Activated CD4-positive, CD25-positive, alpha-beta regulatory T cell (primary cell): Measurements from ENCODE around the gene HDAC7.
A peak's percentile ranks its signal among the peaks of the same experiment; 100 is the strongest.

Experiments used
- DNase-seq, 4 experiments: peaks; one replicate each; lab custom pipeline; 2025; lab: John Stamatoyannopoulos, UW

Gene HDAC7

DNA sequence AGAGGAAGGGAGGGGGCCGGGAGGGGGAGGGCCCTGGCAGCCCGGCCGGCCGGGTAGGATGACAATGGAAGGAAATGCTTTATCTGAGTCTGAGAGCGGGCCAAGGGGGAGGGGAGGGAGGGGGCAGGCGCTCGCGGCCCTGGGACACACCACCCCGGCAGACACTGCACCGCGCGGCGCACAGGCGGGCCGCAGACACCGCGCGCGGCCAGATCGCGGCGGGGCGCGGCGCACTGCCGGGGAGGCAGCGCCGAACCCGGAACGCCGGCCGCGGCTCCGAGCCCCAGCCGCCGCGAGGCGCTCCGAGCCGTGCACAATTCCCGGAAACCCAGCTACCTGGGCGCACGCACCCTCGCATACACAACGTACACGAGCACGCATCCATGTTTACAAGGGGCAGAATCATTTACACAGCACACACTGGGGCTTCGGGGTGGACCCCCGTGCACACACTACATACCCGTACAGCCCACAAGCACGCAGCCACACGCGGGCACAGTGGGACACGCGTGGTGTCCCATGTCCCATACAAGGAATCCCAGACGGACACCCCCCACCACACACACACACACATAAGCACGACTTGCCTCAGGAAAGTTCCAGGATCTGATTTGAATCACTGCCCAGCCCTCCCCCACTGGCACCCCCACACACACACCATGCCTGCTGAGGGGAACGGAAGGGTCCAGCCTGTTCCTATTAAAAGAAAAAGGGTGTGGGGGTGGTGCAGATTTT, at the start of gene HDAC7:
Gene HDAC7, minus strand, starts transcription at position 8 of the 735 bp plus-strand sequence. CDS start 118 bp downstream, outside the sequence.
- DNase-seq: peak; percentile 46 to 68 (median 52)

DNA sequence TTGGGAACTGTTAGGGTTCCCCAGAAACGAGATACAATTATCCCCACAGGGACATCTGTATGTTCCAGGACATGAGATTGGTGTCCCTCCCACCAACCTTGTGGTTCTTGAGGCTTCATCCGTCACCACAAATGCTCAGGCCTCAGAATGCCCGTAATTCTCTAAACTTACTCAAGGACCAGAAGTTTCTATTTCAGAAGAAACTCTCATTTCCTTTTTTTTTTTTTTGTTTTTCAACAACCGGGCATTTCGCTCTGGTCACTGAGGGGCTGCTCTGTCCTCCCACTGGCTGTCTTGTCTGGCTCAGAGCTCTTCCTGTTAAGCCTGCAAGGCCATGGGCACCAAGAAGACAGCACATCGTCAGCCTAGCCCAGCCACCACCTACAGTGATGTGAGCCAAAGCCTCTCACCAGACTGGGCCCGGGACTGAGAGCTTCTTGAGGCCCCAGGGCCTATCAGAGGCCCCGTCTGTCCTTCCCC, 48.9 kb upstream of the HDAC7 start:
- DNase-seq: no peak

DNA sequence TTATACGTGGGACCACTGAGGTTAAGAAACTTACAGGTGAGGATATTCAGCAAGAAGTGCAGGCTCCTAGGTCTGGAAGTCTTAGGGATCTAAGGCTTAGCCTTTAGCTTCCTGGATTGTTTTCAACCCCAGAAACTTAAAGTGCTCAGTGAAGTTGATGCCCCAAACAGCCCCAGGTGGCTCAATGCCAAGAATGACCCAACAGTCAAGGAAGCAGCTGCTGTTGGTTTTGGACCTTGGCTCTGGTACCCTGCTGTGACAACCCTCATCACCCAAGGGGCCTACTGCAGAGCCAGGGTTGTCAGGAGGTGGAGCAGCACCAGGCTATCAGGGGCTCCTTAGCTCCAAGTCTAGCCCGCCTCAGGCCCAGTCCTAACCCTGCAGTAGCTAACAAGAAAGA, 48.3 kb upstream of the HDAC7 start:
- no peak for DNase-seq

DNA sequence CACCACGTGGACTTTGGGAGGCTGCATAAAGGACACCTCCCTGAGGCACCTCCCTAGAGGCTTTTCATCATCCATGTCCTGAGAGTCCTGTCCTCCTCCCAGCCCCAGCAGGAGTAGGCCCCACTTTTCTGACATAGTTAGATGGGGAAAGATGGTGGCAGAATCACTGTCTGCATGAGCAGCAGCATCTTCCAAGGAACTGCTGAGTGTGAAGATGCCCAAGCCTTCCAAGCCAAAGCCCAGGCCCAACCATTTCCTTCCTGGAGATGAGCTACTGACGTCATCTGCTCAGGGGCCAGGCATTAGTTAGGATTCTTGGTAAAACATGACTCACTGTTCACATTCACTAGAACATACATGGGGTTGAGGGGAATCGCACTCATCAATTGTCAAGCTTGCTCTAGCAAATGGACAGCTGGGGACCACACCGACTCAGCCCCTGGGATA, 47.8 kb upstream of the HDAC7 start:
- DNase-seq: no peak

DNA sequence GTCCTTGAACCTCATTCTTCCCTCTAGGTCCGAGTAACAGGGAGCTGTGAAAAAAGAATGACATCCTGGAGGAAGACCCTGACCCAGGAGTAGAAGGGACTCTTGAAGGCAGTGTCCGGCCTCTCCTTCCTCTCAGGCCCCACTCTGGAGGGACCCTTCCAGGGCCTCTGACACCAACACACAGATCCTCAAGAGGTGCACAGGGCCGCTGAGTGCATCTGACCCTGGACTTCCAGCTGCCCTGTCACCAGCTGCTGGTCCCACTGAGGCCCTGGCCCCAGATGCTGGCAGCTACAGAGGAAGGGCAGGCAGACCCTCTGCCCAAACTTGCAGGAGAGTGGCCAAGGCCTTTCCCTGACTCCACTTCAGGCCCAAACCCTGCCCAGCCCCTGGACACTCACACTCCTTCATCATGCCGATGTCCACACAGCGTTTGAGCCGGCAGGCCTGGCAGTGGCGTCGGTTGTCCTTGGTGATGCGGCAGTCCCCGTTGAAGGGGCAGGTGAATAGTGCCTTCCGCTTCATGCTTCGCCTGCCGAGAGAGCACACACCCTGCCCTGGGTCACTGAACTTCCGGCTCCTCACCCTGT, 45.0 kb upstream of the HDAC7 start:
- no peak for DNase-seq

DNA sequence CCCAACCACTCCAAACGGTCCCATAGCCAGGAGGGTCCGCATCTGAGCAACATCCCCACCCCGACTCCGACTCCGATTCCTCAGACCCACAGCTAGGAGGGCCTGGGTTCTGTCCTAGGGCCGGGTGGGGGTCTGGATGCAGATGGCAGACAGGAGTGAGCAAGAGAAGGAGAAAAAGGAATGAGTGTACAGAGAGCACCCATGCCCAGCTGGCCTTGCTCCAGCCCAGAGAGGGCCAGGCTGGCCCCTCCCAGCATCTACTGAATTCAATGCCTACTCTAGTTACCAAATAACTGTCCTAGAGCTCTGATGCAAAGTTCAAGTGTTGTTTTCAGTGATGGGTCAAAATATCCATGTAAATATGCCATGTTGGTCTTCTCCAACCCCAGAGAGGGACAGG, 44.3 kb upstream of the HDAC7 start:
- no peak for DNase-seq

DNA sequence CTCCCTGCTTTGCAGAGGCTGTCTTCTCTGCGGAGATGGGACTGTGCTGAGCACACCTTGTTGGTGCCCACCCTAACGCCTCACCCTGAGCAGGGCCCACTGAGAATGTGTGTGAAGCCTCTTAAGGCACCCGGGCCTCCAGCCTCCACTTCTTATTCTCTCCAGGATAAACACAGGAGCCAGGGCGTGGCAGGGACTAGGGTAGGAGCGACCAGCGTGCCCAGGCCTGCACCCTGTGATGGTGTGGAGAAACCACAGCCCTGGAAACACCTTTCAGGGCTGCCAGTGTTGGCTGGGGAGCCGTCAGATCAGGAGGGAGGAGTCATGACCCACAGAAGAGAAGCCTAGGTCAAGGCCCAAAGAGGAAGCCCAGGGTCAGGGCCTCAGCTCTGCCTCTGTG, 43.8 kb upstream of the HDAC7 start:
- DNase-seq: no peak

DNA sequence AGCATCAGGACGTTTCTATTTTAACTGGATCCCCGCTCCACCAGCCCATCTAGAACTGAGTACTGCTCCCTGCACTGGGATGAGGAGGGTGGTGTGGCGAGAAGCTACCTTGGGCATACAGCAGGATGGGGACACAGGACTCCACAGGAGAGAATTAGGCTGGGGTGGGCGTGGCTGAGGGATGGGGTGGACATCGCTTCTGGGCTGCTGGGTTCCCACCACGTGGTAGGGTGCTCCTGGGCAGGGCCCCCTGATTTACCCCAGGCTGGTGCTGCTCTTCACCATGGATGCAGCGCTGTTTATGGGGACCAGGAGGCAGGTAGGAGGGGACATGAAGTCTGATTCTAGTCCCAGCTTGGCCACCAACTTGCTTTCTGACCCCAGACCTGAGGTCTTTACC, 43.2 kb upstream of the HDAC7 start:
- DNase-seq: no peak

DNA sequence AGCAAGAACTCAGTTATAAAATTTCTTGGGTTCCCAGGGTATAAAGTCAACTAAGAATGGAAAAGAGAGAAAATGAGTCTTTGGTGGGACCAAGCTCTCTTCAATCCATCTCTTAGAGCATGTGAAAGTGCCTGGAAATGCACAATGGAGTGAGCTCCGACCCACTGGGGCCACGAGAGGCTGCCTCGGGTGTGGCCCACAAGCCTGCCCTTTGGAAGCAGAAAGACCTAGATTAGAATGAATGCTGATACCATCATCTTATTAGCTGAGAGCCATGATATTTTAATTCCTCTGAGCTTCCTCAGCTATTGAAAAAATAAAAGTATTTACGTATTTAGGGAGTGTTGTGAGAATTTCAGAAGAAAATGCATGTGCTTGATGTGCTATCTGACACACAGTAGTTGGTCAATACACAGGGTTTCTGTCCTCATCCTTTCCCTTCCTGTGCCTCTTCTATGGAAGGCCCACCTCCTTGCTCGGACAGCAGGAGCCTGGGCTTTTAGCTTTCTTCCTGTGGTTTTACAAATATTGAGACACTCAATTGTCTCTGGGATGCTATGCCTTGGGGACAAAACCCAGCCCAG, 42.6 kb upstream of the HDAC7 start:
- no peak for DNase-seq

DNA sequence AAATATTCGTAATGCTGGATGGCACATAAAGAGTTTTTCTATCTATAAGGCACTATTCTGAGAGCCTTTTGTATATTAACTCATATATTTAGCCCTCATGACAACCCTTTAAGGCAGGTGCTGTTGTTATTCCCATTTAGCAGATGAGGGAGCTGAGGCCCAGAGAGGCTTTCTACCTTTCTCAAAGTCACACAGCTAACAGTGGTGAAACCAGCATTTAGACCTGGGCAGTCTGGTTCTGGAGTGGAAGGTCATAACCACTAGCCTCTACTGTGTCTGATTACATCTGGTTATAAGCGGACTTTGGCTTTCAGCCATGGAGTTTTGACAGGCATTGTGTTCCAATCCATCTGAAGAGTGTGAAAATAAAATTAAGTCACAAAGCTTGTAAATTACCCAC, 41.2 kb upstream of the HDAC7 start:
- DNase-seq: no peak

DNA sequence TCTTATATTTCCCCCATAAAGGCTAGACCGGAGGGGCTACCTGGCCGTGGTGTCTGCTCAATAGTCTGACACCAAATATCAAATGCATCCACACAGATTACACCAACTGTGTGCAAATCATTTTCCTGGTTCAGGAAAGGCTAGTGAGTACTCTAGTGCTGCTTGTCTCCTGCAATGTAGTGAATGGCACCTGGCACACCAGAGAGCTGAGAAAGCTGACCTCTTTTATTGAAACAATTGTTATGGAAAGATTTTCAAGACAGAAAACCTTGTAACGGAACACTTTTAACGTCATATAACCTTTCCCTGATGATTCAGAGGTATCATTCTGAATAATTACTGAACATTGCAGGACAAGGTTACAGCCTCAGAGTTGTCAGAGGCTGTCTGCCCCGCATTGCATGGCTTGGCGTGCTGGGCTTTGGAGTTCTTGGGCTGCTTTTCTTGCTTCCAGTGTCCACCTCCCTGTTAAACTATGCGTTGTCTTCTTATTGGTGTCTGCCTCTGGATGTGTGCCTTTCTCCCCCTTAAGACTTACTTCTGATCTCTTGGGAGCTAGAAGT, 40.7 kb upstream of the HDAC7 start:
- no peak for DNase-seq

DNA sequence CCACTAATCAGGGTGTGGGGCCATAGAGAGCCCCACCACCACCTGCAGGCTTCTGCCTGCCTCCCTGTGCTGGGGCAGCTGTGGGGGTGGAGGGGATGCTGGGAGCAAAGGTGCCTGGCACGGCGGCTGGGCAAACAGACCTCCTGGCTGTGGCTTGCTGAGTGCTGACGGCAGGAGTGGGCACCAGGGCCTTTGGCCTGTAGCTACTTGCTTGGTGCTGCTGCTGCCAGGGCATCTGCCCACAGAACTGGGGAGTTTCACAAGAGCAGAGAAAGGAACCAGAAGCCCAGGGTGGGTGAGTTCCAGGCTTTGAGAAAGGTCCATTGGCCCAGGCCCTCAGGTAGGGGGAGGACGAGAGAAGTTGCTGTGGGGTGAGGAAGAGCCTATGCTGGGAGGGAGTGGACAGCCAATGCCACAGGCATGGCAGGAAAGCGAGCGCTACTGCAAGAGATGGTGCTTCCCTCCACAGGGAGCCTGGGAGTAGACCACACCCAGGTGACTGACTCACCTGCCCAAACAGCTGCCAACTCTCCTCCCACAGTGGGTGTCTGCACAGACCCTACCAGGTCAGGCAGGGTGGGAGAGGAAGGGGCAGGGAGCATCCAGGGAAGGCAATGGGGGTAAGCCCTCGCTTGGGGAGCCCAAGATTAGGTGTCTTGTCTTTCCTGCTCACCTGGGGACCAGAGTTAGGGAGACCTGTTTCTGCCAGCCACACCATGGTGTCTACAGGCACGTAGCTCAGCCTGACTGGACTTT, 39.0 kb upstream of the HDAC7 start:
- no peak for DNase-seq

DNA sequence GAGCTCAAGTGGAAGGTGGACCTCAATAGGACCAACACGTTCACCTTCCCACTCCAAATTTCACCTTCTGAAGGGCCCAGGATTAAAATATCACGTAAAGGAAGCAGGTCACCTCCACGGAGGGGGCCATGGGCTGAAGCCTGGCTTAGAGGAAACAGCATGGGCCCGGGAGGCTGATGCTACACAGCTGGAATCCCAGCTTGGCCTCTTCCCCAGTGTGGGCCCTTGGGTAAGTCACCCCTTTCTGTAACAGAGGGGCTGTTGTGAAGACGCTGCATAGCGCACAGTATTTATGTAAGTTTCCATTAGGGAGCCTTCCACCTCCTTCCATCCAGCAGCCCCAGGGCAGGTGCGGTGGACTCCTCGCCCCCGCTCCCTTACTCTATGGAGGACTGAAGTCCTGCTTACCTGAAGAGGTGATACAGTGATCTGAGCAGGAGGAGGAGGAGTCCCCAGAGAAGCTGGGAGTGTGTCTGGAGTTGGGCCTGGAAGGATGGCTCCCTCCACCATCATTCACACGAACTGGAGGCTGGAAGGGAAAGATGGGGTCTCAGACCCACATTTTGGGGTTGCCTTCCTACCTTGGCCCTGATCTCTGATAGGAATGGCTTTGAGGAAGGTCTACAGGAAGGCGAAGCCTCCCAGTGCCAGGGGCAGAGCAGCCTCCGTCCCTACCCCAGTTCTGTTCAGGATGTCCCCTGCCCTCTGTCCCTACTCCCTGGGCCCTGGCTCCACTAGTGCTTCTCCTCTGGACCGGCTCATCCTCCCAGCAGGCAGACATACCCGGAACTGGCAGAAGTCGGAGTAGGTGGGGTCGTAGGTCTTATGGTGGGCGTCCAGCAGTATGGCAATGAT, 37.2 kb upstream of the HDAC7 start:
- no peak for DNase-seq

DNA sequence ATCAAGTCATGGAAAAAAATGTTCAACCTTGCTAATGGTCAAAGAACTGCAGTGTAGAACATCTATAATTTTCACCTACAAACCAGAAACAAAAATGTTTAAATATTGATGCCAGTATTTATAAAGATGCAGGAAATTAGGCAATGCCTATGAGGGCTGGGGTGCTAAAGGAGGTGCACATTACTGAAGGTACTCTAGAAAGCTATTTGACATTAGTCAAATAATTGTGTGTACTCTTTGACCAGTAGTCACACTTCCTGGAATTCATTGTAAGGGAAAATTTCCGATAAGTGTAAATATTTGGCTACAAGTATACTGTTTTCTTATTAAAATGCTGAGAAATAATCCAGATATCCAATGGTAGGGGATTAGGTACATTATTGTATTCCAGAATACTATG, 36.4 kb upstream of the HDAC7 start:
- no peak for DNase-seq

DNA sequence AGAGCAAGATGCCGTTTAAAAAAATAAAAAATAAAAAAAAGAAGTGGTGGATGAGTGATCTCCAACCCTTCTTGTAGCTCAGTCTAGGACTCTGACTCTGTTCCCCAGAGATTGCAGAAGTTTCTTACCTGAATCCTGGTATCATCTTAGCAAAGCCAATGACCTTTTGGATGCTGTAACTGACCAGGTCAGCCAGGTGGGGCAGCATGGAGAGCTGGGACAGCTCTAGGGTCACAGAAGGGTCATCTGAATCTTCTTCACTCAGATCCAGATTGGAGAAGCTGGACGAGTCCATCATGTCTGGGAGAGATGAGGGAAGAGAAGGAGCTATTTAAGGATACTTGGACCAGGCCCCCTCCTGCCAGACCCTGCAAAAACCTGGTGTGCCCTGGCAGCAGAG, 35.8 kb upstream of the HDAC7 start:
- DNase-seq: no peak

DNA sequence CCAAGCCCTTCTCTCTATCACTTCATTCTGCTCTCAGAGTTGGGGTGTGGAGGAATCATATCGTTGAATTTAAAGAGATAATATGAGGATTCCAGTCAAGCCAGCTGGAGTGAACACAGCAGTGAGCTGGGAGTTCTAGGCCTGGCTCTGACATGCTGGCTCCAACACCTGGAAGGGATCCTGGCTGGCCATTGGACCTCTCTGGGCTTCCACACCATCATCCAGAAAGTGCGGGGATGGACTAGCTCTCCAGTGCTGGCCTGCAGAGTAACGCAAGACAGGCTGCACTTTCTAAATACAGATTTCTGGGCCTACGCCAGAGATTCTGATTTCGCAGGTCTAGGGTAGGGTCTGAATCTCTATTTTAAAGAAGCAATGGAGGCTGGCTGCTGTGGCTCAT, 34.8 kb upstream of the HDAC7 start:
- DNase-seq: no peak

DNA sequence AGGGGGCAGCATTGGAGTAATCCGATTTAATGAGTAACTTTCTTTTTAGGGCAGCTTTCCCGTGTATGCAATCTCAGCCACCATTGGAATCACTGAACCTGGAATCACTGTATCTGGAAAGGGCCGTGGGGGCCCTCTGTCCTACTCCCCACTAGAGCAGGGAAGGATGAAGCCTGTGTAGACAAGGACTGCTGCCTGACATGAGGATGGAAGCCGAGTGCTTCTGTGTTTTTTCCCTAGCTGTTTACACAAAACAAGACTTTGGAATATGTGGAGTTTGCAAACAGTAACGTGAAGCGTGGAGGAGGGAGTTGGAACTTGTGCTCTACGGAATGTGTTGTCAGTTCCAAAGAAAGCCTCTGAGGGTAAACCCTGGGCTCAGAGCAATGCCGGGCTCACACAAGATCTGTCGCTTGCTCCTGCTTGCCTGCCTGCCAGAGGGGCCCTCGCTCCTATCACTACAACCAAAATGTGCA, 32.4 kb upstream of the HDAC7 start:
- no peak for DNase-seq

DNA sequence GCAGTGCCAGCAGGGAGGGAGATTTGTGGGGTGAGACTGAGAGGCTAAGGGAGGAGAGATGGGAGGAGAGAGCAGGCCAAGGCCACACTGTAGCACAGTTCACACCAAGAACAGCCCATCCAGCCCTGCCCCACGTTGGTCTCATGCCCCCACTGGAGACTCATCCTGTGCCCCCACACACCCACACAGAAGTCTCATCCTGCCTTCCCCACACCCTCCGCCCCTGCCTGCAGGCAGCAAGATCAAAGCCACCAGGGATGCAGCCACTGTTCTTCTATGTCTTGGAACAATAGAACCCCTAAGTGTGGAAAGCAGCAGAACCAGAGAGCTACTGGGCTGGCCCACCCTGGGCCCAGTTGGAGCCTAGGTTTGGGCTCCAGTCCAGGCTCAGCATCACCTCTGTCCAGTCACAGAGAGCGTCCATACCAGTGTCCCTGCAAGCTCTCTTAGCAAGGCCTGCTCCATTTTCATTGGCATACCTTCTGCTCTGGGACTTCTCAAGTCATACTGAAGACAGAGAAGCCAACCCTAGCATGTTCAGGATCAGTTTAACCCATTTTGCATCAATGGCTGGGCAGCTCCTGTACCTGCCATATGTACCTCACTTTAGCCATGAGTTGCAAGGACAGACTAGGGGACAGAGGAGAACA, 31.7 kb upstream of the HDAC7 start:
- DNase-seq: no peak

DNA sequence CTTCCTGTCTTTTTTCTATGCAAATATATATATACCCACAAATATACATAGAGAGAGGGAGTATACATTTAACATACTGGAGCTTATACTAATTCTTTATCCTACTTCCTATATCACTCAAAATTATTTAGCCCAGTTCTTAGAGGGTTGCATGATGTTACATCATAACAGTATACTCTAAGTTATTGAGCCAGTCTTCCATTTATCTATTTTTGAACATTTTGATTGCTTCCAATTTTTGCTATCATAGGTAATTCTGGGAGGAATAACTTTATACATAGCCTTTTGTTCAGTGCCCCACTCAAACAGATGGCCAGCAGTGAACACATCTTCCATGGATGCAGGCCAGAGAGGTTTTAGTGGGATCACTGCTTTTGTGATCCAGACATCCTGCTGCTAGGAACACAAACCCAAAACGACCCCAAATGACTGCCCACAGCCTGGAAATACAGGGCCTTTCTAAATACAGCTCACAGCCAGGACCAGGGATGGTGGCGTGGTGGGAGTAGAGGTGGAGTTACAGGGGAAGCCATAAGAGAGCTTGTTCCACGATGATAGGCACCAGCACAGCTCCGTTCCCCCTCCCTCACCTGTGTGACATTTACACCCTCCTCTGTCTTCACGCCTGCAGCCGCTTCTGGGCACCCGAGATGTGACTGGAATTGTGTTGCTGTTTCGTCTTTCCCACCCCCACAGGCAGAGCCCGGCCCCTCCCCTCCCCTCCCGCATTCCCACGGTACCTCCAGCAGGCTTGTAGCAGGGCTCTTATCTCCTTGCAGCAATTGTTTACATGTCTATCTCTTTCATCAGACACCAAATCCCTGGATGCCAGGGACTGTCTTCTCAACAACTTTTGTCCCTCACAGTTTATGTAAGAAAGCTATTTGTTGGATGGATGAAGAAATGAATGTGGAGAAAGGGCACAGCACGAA, 30.7 kb upstream of the HDAC7 start:
- DNase-seq: no peak

DNA sequence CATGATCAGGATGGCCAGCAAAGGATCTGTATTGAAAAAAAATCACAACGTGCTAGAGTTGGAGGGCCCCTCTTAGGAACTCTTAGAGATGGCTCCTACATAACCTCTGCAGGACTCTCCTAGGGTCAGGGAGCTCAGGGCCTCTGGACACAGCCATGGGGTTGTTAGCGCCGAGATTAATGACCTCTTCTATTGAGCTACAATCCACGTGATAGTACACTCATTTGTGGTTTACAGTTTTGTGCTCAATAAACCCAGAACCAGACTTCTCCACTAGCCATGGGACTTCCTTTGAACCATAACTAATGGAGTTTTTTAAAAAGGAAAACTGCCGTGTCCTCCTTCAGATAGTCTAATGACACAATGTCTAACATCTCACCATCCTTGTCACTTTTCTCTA, 29.6 kb upstream of the HDAC7 start:
- DNase-seq: no peak
